Parathyroid adenoma (tissue), 2 donors: ENCODE results near the gene GRIK3.

Experiments used
- H2AFZ ChIP-seq: fragments of 300-600 bp; sonication (generic); one replicate; pipeline ENCODE4 v1.7.0; 2017; ENCODE audit warnings: antibody characterized with exemption, mild to moderate bottlenecking
- H3K27ac ChIP-seq: fragments of 300-600 bp; sonication (generic); one replicate; pipeline ENCODE4 v1.7.0; 2017
- H3K27me3 ChIP-seq: fragments of 300-600 bp; sonication (generic); one replicate; pipeline ENCODE4 v1.7.0; 2017; ENCODE audit warnings: low read length; ENCODE audit not compliant: control insufficient read depth, insufficient read depth
- H3K36me3 ChIP-seq: fragments of 300-600 bp; sonication (generic); one replicate; pipeline ENCODE4 v1.7.0; 2017; ENCODE audit warnings: low read length; ENCODE audit not compliant: control insufficient read depth, insufficient read depth
- H3K4me1 ChIP-seq: fragments of 300-600 bp; sonication (generic); one replicate; pipeline ENCODE4 v1.7.0; 2017; ENCODE audit warnings: control low read depth
- H3K4me2 ChIP-seq: fragments of 300-600 bp; sonication (generic); one replicate; pipeline ENCODE4 v1.7.0; 2017; ENCODE audit warnings: low read length
- H3K4me3 ChIP-seq: fragments of 300-600 bp; sonication (generic); one replicate; pipeline ENCODE4 v1.7.0; 2017; ENCODE audit warnings: low read depth, low read length
- H3K79me2 ChIP-seq: fragments of 300-600 bp; sonication (generic); one replicate; pipeline ENCODE4 v1.7.0; 2017; ENCODE audit warnings: control low read depth
- H3K9ac ChIP-seq: fragments of 300-600 bp; sonication (generic); one replicate; pipeline ENCODE4 v1.7.0; 2017; ENCODE audit warnings: mild to moderate bottlenecking
- H3K9me3 ChIP-seq: fragments of 300-600 bp; sonication (generic); one replicate; pipeline ENCODE4 v1.7.0; 2017; ENCODE audit warnings: low read length; ENCODE audit not compliant: control insufficient read depth
- CTCF ChIP-seq: fragments of 300-600 bp; sonication (generic); IDR thresholded peaks from one replicate; pipeline ENCODE4 v1.7.0; 2017; ENCODE audit warnings: antibody characterized with exemption, mild to moderate bottlenecking
- donor health status: primary hyperparathyroidism.

Gene GRIK3

GRCh38 chr1:37018510-37018909 lies 15.8 kb downstream of the GRIK3 start:
- H3K9me3 ChIP-seq, result no peaks in the 10 kb centered on the region
- H2AFZ ChIP-seq, result no peak overlapping the region
- no peak overlapping the region for H3K4me2 ChIP-seq
- no peaks in the 10 kb centered on the region for H3K27me3 ChIP-seq
- H3K4me3 ChIP-seq, result no peak overlapping the region
- H3K4me1 ChIP-seq, result no peaks in the 10 kb centered on the region
- H3K27ac ChIP-seq, result no peak overlapping the region
- H3K79me2 ChIP-seq, result no peaks in the 10 kb centered on the region
- no peak for TF ChIP-seq CTCF
- no peak overlapping the region for H3K9ac ChIP-seq
- no peaks in the 10 kb centered on the region for H3K36me3 ChIP-seq

- Histone ChIP-seq H3K9me3 (no peaks in the 10 kb centered on the region), H3K4me3 (no peak overlapping the region), H3K9ac (no peak overlapping the region), H3K79me2 (no peaks in the 10 kb centered on the region), H3K36me3 (no peaks in the 10 kb centered on the region), H3K27ac (no peak overlapping the region), H3K27me3 (no peaks in the 10 kb centered on the region), H2AFZ (no peak overlapping the region), H3K4me2 (no peak overlapping the region), H3K4me1 (no peaks in the 10 kb centered on the region)
- no peak for TF ChIP-seq CTCF
Observed at GRCh38 chr1:37017720-37018119, 16.6 kb downstream of the GRIK3 start.

DNA sequence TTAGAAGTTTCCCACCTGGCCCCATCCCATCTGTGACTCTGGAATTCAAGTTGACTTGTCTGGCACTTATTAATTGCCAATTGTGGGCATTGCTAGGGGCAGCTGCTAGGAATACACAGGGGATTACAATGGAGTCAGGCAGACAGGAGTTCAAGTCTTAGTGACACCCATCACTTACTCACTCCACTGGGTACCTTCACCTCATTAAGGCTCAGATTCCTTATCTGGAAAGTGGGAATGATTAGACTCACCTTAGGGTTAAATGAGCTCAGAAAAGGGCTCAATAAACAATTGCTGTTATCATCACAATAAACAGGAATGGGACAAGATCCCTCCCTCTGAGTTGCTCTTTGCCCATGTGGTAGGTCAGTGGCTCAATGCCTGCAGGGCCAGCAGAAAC lies 18.2 kb downstream of the GRIK3 start:
- Histone ChIP-seq H2AFZ (no peak overlapping the region), H3K9ac (no peak overlapping the region), H3K9me3 (no peaks in the 10 kb centered on the region), H3K27me3 (no peaks in the 10 kb centered on the region), H3K36me3 (no peaks in the 10 kb centered on the region), H3K4me2 (no peak overlapping the region), H3K79me2 (no peaks in the 10 kb centered on the region), H3K4me1 (no peaks in the 10 kb centered on the region), H3K27ac (no peak overlapping the region), H3K4me3 (no peak overlapping the region)
- TF ChIP-seq CTCF, result no peak

- Histone ChIP-seq H2AFZ (no peak overlapping the region), H3K4me1 (no peaks in the 10 kb centered on the region), H3K27ac (no peak overlapping the region), H3K36me3 (no peaks in the 10 kb centered on the region), H3K79me2 (no peaks in the 10 kb centered on the region), H3K4me2 (no peak overlapping the region), H3K4me3 (no peak overlapping the region), H3K9ac (no peak overlapping the region), H3K27me3 (no peaks in the 10 kb centered on the region), H3K9me3 (no peaks in the 10 kb centered on the region)
- no peak for TF ChIP-seq CTCF
Observed at GRCh38 chr1:37015713-37016112, 18.6 kb downstream of the GRIK3 start.

DNA sequence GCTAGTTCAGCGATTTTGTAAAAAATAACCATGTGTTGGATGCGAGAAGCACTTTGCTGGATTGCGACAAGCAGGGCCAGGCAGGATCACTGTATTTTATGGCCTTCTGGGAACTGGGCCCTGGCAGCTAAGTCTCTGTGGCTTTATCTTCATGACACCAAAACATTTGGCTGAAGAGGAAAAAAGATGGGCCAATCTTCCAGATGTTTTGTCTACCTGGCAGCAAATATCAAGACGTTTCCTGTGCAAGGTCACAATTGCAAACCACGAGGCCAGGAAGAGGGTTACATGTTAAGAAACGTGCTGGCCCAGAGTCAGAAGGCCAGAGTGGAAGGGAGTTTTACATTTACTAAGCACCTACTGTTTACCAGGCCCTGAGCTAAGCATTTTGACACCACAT lies 22.1 kb downstream of the GRIK3 start:
- TF ChIP-seq CTCF, result no peak
- Histone ChIP-seq H3K27me3 (no peaks in the 10 kb centered on the region), H3K9me3 (no peaks in the 10 kb centered on the region), H3K4me2 (no peak overlapping the region), H3K4me3 (no peak overlapping the region), H3K4me1 (no peaks in the 10 kb centered on the region), H3K9ac (no peak overlapping the region), H3K36me3 (no peaks in the 10 kb centered on the region), H3K27ac (no peak overlapping the region), H2AFZ (no peak overlapping the region), H3K79me2 (no peaks in the 10 kb centered on the region)
